IMR-90 (cell line): ENCODE data around the gene CNOT9. TPM values are rescaled to one million over a fixed set of nuclear protein-coding genes. Genes with fewer than 3 reads are reported as not detected.

Source experiments
- ATAC-seq: fragments of 200-7000 bp; cut with Tn5 transposase; 2 replicates; pipeline ENCODE4 v1.9.1; 2020; ENCODE audit warnings: low read depth, mild to moderate bottlenecking, moderate library complexity
- BruUV-seq: library from RNA; stranded (reverse); fragments of 400-500 nt; replicated peaks from 2 replicates; lab custom pipeline; 2021; lab: Mats Ljungman, UMichigan
- CTCF ChIA-PET: fragments of 300-600 bp; formaldehyde crosslinking; extraction: SDS; loops from one replicate; lab custom pipeline; 2021; ENCODE audit warnings: antibody characterized with exemption; lab: Yijun Ruan, JAX
- POLR2A ChIA-PET: fragments of 300-600 bp; sonication (Branson Sonifier 250); formaldehyde crosslinking; loops from one replicate; lab custom pipeline; 2022; ENCODE audit warnings: antibody characterized with exemption; ENCODE audit not compliant: unreplicated experiment; lab: Charles Lee
- DNase-seq: peaks from one replicate; pipeline ENCODE4 v3.0.0; 2013
- H2AFZ ChIP-seq: replicated peaks from 2 replicates; pipeline ENCODE3; 2013; ENCODE audit warnings: low read length, mild to moderate bottlenecking; ENCODE audit not compliant: poor library complexity
- H2AK5ac ChIP-seq: 2 replicates; pipeline ENCODE4 v1.6.1; 2013; ENCODE audit warnings: low read depth, low read length, inconsistent platforms
- H2AK9ac ChIP-seq: replicated peaks from 2 replicates; pipeline ENCODE3; 2013; ENCODE audit warnings: mild to moderate bottlenecking, low read depth, low read length, moderate library complexity; ENCODE audit not compliant: poor library complexity
- H2BK120ac ChIP-seq: 2 replicates; pipeline ENCODE4 v1.6.1; 2013; ENCODE audit warnings: low read depth, low read length, inconsistent platforms
- H2BK15ac ChIP-seq: 3 replicates; pipeline ENCODE4 v1.6.1; 2013; ENCODE audit warnings: low read depth, low read length, inconsistent platforms
- H2BK20ac ChIP-seq: 2 replicates; pipeline ENCODE4 v1.6.1; 2013; ENCODE audit warnings: low read depth, mild to moderate bottlenecking, inconsistent platforms, low read length, moderate library complexity
- H2BK5ac ChIP-seq: 2 replicates; pipeline ENCODE4 v1.6.1; 2013; ENCODE audit warnings: mild to moderate bottlenecking, low read depth, low read length, inconsistent platforms; ENCODE audit not compliant: poor library complexity, severe bottlenecking
- H3K14ac ChIP-seq: replicated peaks from 2 replicates; pipeline ENCODE4 v1.6.1; 2013; ENCODE audit warnings: low read depth, low read length, inconsistent platforms
- H3K18ac ChIP-seq: 2 replicates; pipeline ENCODE4 v1.6.1; 2013; ENCODE audit warnings: low read depth, low read length, control low read depth
- H3K23ac ChIP-seq: 2 replicates; pipeline ENCODE4 v1.6.1; 2013; ENCODE audit warnings: low read depth, low read length, inconsistent platforms
- H3K27ac ChIP-seq: 2 replicates; pipeline ENCODE4 v1.5.1; 2013; ENCODE audit warnings: mild to moderate bottlenecking, control low read depth, low read length; ENCODE audit not compliant: insufficient read depth
- H3K27me3 ChIP-seq: 2 replicates; pipeline ENCODE4 v1.6.1; 2013; ENCODE audit warnings: low read length; ENCODE audit not compliant: control insufficient read depth, insufficient read depth
- H3K36me3 ChIP-seq: 2 replicates; pipeline ENCODE4 v1.6.1; 2013; ENCODE audit warnings: low read length, mixed read lengths; ENCODE audit not compliant: control insufficient read depth, insufficient read depth
- H3K4ac ChIP-seq: 2 replicates; pipeline ENCODE4 v1.6.1; 2013; ENCODE audit warnings: low read depth, low read length, inconsistent platforms
- H3K4me1 ChIP-seq: 2 replicates; pipeline ENCODE4 v1.6.1; 2013; ENCODE audit warnings: low read length, mixed read lengths; ENCODE audit not compliant: control insufficient read depth, insufficient read depth
- H3K4me2 ChIP-seq: 2 replicates; pipeline ENCODE4 v1.6.1; 2013; ENCODE audit warnings: low read depth, mild to moderate bottlenecking, control low read depth, low read length, moderate library complexity
- H3K4me3 ChIP-seq: 2 replicates; pipeline ENCODE4 v1.5.1; 2013; ENCODE audit warnings: low read depth, mild to moderate bottlenecking, control low read depth, low read length, moderate library complexity; ENCODE audit not compliant: insufficient read depth
- H3K56ac ChIP-seq: 2 replicates; pipeline ENCODE4 v1.6.1; 2013; ENCODE audit warnings: low read length, inconsistent platforms; ENCODE audit not compliant: insufficient read depth; ENCODE audit errors: extremely low read depth
- H3K79me1 ChIP-seq, 2 experiments: 2 replicates each; pipeline ENCODE4 v1.6.1; 2013; ENCODE audit warnings: low read length in 2 of 2, inconsistent platforms in 1 of 2, low read depth in 1 of 2
- H3K9ac ChIP-seq: 2 replicates; pipeline ENCODE4 v1.6.1; 2013; ENCODE audit warnings: low read depth, low read length, control low read depth
- H3K9me1 ChIP-seq: 2 replicates; pipeline ENCODE4 v1.6.1; 2013; ENCODE audit warnings: low read length, inconsistent platforms; ENCODE audit not compliant: insufficient read depth
- H3K9me3 ChIP-seq: 2 replicates; pipeline ENCODE4 v1.6.1; 2013; ENCODE audit warnings: low read length; ENCODE audit not compliant: control insufficient read depth, insufficient read depth
- H4K20me1 ChIP-seq: 2 replicates; pipeline ENCODE4 v1.6.1; 2013; ENCODE audit warnings: low read length, inconsistent platforms; ENCODE audit not compliant: insufficient read depth
- H4K5ac ChIP-seq: 2 replicates; pipeline ENCODE4 v1.6.1; 2013; ENCODE audit warnings: mild to moderate bottlenecking, low read depth, low read length, control low read depth
- H4K8ac ChIP-seq, 2 experiments: 2 replicates each; pipeline ENCODE4 v1.6.1; 2013; ENCODE audit warnings: low read depth in 2 of 2, low read length in 2 of 2, control low read depth in 1 of 2, inconsistent platforms in 1 of 2
- H4K91ac ChIP-seq: 2 replicates; pipeline ENCODE4 v1.6.1; 2013; ENCODE audit warnings: low read depth, low read length, inconsistent platforms; ENCODE audit not compliant: insufficient read depth
- BHLHE40 ChIP-seq: fragments of 150-350 bp; IDR thresholded peaks from 2 replicates; pipeline ENCODE4 v1.6.1; 2016; ENCODE audit warnings: mild to moderate bottlenecking, low read depth, low read length
- CEBPB ChIP-seq: IDR thresholded peaks from 2 replicates; pipeline ENCODE4 v1.6.1; 2012; ENCODE audit warnings: low read depth, low read length, improper control_type of control experiment
- CHD1 ChIP-seq: IDR thresholded peaks from 2 replicates; pipeline ENCODE4 v1.6.1; 2012; ENCODE audit warnings: low read depth, low read length, improper control_type of control experiment
- CTCF ChIP-seq: conservative IDR thresholded peaks from 2 replicates; pipeline ENCODE4 v1.5.1; 2012; ENCODE audit warnings: mild to moderate bottlenecking, low read depth, low read length, improper control_type of control experiment
- ELK1 ChIP-seq: fragments of 150-350 bp; IDR thresholded peaks from 2 replicates; pipeline ENCODE4 v1.6.1; 2016; ENCODE audit warnings: low read depth, mild to moderate bottlenecking, low read length, moderate library complexity, borderline replicate concordance
- FOS ChIP-seq: fragments of 150-350 bp; IDR thresholded peaks from 2 replicates; pipeline ENCODE4 v1.6.1; 2016; ENCODE audit warnings: low read depth, low read length
- MAFK ChIP-seq: IDR thresholded peaks from 2 replicates; pipeline ENCODE4 v1.6.1; 2012; ENCODE audit warnings: low read depth, low read length, improper control_type of control experiment
- MAZ ChIP-seq: IDR thresholded peaks from 2 replicates; pipeline ENCODE4 v1.6.1; 2012; ENCODE audit warnings: low read depth, mild to moderate bottlenecking, low read length, improper control_type of control experiment, moderate library complexity, borderline replicate concordance
- MXI1 ChIP-seq: IDR thresholded peaks from 2 replicates; pipeline ENCODE4 v1.6.1; 2012; ENCODE audit warnings: low read depth, mild to moderate bottlenecking, low read length, moderate library complexity, borderline replicate concordance
- NFE2L2 ChIP-seq: fragments of 150-350 bp; IDR thresholded peaks from 2 replicates; pipeline ENCODE4 v1.6.1; 2016; ENCODE audit warnings: low read depth, mild to moderate bottlenecking, low read length
- POLR2A ChIP-seq: IDR thresholded peaks from 2 replicates; pipeline ENCODE4 v1.6.1; 2012; ENCODE audit warnings: mild to moderate bottlenecking, low read depth, low read length
- RAD21 ChIP-seq: IDR thresholded peaks from 2 replicates; pipeline ENCODE4 v1.6.1; 2012; ENCODE audit warnings: low read length, improper control_type of control experiment
- RCOR1 ChIP-seq: IDR thresholded peaks from 2 replicates; pipeline ENCODE4 v1.6.1; 2012; ENCODE audit warnings: mild to moderate bottlenecking, low read length, improper control_type of control experiment; ENCODE audit not compliant: insufficient replicate concordance
- RFX5 ChIP-seq: IDR thresholded peaks from 2 replicates; pipeline ENCODE4 v1.8.0; 2012; ENCODE audit warnings: low read depth, mild to moderate bottlenecking, low read length, moderate library complexity
- SMC3 ChIP-seq: fragments of 150-350 bp; IDR thresholded peaks from 2 replicates; pipeline ENCODE4 v1.6.1; 2016; ENCODE audit warnings: low read depth, mild to moderate bottlenecking, antibody characterized with exemption, low read length, moderate library complexity
- WGBS, 2 experiments: methylation state at CpG; one replicate each; pipeline versions ENCODE4 v1.1.5 to v1.1.7; 2013; ENCODE audit warnings: missing lambda C conversion rate in 2 of 2; ENCODE audit not compliant: insufficient read length in 1 of 2; ENCODE audit errors: extremely low coverage in 2 of 2; 5-methylcytosine and 5-hydroxymethylcytosine counted together
- dilution Hi-C: fragments of 300-500 bp; cut with HindIII; formaldehyde crosslinking; loops from one replicate; pipeline ENCODE4 v1.14.3; 2018; ENCODE audit warnings: low sequenced_read_pairs; ENCODE audit not compliant: unreplicated experiment
- in situ Hi-C: fragments of 300-500 bp; cut with MboI; formaldehyde crosslinking; loops from 3 replicates; pipeline ENCODE4 v1.14.3; 2019; ENCODE audit warnings: low sequenced_read_pairs, inconsistent platforms, mixed read lengths
- intact Hi-C: fragments of 100-400 bp; cut with micrococcal nuclease; formaldehyde crosslinking; loops from 2 replicates; pipeline ENCODE4 v1.10.0; 2022
- polyA plus RNA-seq, 3 experiments: library from polyadenylated mRNA; depleted of rRNA; stranded (reverse); fragments of >200 nt; gene quantifications; 2 replicates each; pipeline ENCODE4 v1.2.3, GENCODE V29; 2012; ENCODE audit warnings: low replicate concordance in 1 of 3
- total RNA-seq: library from RNA; depleted of rRNA; stranded (reverse); fragments of >200 nt; gene quantifications from 2 replicates; pipeline ENCODE4 v1.2.3, GENCODE V29; 2012
- TF ChIP-seq, protein P1 (sequence below): fragments of 150-350 bp; IDR thresholded peaks from 2 replicates; pipeline ENCODE4 v1.6.1; 2017; ENCODE audit warnings: mild to moderate bottlenecking, antibody characterized with exemption, low read length, low read depth

CNOT9 gene
- total and polyA plus RNA-seq, 2 of the 4 experiments (the other 2 are of a cell fraction) = 33.1 to 71.0 TPM

GRCh38 chr2:218576854-218577253, 8.2 kb downstream of the CNOT9 start:
- Histone ChIP-seq H2BK15ac (no peak overlapping the region), H2AK5ac (no peak overlapping the region), H4K5ac (no peak overlapping the region), H3K14ac (no peak overlapping the region), H4K8ac (no peak overlapping the region), H3K4me3 (no peak overlapping the region), H3K18ac (no peak overlapping the region), H2BK5ac (no peak overlapping the region), H3K27me3 (no peaks in the 10 kb centered on the region), H2AFZ (no peak overlapping the region), H3K4me1 (peaks cover 2% of the 10 kb centered on the region; the same call in 1 of the 2 replicates), H3K36me3 (peaks cover 10% of the 10 kb centered on the region), H4K20me1 (peaks cover 17% of the 10 kb centered on the region), H3K9me1 (peaks cover 8% of the 10 kb centered on the region), H2AK9ac (no peak overlapping the region), H3K79me1 (peaks cover 16 to 61% of the 10 kb centered on the region in 2 experiments), H3K27ac (no peak overlapping the region), H3K4ac (no peak overlapping the region), H3K9ac (no peak overlapping the region), H3K23ac (no peak overlapping the region), H2BK20ac (no peak overlapping the region), H2BK120ac (no peak overlapping the region), H3K9me3 (no peaks in the 10 kb centered on the region), H3K56ac (no peak overlapping the region), H4K91ac (no peak overlapping the region), H3K4me2 (no peak overlapping the region)
- intact Hi-C loops (no loop called here), in situ Hi-C loops (no loop called here), dilution Hi-C loops (no loop called here)
- TF ChIP-seq MAFK (no peak), CHD1 (no peak), FOS (no peak), SMC3 (no peak), NFE2L2 (no peak), MXI1 (no peak), RCOR1 (no peak), POLR2A (no peak), CEBPB (no peak), BHLHE40 (no peak), RFX5 (no peak), MAZ (no peak), CTCF (no peak), ELK1 (no peak), RAD21 (no peak)
- TF ChIP-seq, protein P1, sequence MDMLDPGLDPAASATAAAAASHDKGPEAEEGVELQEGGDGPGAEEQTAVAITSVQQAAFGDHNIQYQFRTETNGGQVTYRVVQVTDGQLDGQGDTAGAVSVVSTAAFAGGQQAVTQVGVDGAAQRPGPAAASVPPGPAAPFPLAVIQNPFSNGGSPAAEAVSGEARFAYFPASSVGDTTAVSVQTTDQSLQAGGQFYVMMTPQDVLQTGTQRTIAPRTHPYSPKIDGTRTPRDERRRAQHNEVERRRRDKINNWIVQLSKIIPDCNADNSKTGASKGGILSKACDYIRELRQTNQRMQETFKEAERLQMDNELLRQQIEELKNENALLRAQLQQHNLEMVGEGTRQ = no peak
- ATAC-seq = no peak
- BruUV-seq = no TSS peak
- CTCF ChIA-PET = no interaction called here
- no peak for DNase-seq
- POLR2A ChIA-PET = no interaction called here
- WGBS, 2 experiments = no CpG with 5 or more reads among the region's 4 CpGs
